ENCODE data around the gene EPN2.

The EPN2 gene

GRCh38 chr17:19369107-19369778, 132.1 kb downstream of the EPN2 start:
- DNase-seq = no peak

- DNase-seq = no peak
Measured at GRCh38 chr17:19369846-19370492, 132.8 kb downstream of the EPN2 start.

- no peak for DNase-seq
Measured at GRCh38 chr17:19370493-19370960, 133.4 kb downstream of the EPN2 start.

- no peak for DNase-seq
Measured at GRCh38 chr17:19371259-19372010, 134.3 kb downstream of the EPN2 start.

- no peak for DNase-seq
Measured at GRCh38 chr17:19372011-19372370, 134.8 kb downstream of the EPN2 start.

GRCh38 chr17:19372439-19372838, 135.3 kb downstream of the EPN2 start:
- DNase-seq = no peak

GRCh38 chr17:19372866-19373504, 135.8 kb downstream of the EPN2 start:
- DNase-seq = no peak

- no peak for DNase-seq
Measured at GRCh38 chr17:19374136-19374535, 137.0 kb downstream of the EPN2 start.

- DNase-seq = no peak
Measured at GRCh38 chr17:19375732-19376131, 138.6 kb downstream of the EPN2 start.

GRCh38 chr17:19376811-19377210, 139.6 kb downstream of the EPN2 start:
- DNase-seq = no peak

GRCh38 chr17:19377602-19378415, 140.6 kb downstream of the EPN2 start:
- DNase-seq = peak; percentile 98 to 99

GRCh38 chr17:19378416-19379360, 141.5 kb downstream of the EPN2 start, which contains the start of gene MAPK7:
Gene MAPK7 (plus strand): TSS chr17:19378498. CDS start chr17:19378901, 403 bp downstream.
- DNase-seq = no peak

- DNase-seq = no peak
Measured at GRCh38 chr17:19379361-19380065, 142.3 kb downstream of the EPN2 start.

- no peak for DNase-seq
Measured at GRCh38 chr17:19380481-19381301, 143.5 kb downstream of the EPN2 start.

GRCh38 chr17:19381361-19381740, 144.2 kb downstream of the EPN2 start:
- DNase-seq = no peak

GRCh38 chr17:19381741-19382444, 144.7 kb downstream of the EPN2 start:
- no peak for DNase-seq

GRCh38 chr17:19382531-19383444, 145.6 kb downstream of the EPN2 start:
- no peak for DNase-seq
